ENCODE measurements around the gene KRT76. TPM values are rescaled to one million over a fixed set of nuclear protein-coding genes. Genes with fewer than 3 reads are reported as not detected.

KRT76 gene
- total RNA-seq, 1 experiment from 2014 or later: not detected

- no peak overlapping the region for H3T11ph ChIP-seq (ENCODE audit: low read length)
- no CpG with 5 or more reads among the region's 5 CpGs for WGBS (ENCODE audit: extremely low coverage, insufficient read length, low lambda C conversion rate)
- no peak overlapping the region for H2BK12ac ChIP-seq (ENCODE audit: insufficient read length, low read depth, low read length)
- no peaks in the 10 kb centered on the region for H3K23me2 ChIP-seq (ENCODE audit: insufficient read length, low read depth, low read length, poor library complexity, severe bottlenecking)
- H3K79me2 ChIP-seq (ENCODE audit: insufficient read depth, low read length): no peaks in the 10 kb centered on the region
- no peak overlapping the region for H2BK15ac ChIP-seq (ENCODE audit: low read depth, low read length)
- no peak overlapping the region for H4K5ac ChIP-seq (ENCODE audit: insufficient read length, low read depth, low read length)
- no peaks in the 10 kb centered on the region for H3K79me1 ChIP-seq (ENCODE audit: insufficient read depth, low read depth, low read length, poor library complexity, severe bottlenecking)
- H4K20me1 ChIP-seq (ENCODE audit: control insufficient read depth, insufficient read depth, insufficient read length): no peaks in the 10 kb centered on the region
- Mint-ChIP-seq H3K4me1 (peaks cover 4% of the 10 kb centered on the region in 2 experiments; a peak in 3 of 4 replicates), H3K27ac (no peak overlapping the region), H3K9me3 (no peaks in the 10 kb centered on the region), H3K36me3 (ENCODE audit: insufficient read depth in 1 of 3, low read depth in 3 of 3) (no peaks in the 10 kb centered on the region), H3K4me3 (no peak overlapping the region), H3K27me3 (ENCODE audit: low read depth) (peaks cover 66% of the 10 kb centered on the region)
- no peak overlapping the region for H2BK120ac ChIP-seq (ENCODE audit: low read depth, low read length, poor library complexity, severe bottlenecking)
- H4K91ac ChIP-seq (ENCODE audit: insufficient read length, low read depth, low read length): no peak overlapping the region
- no peak overlapping the region for H2AK5ac ChIP-seq (ENCODE audit: insufficient read length, low read length)
- H2BK5ac ChIP-seq (ENCODE audit: insufficient read length, low read length): no peak overlapping the region
- no peak for DNase-seq
- no peak overlapping the region for H3K4ac ChIP-seq (ENCODE audit: low read depth, low read length)
- no peaks in the 10 kb centered on the region for H3K4me1 ChIP-seq (ENCODE audit: insufficient read depth, low read length)
- no peak overlapping the region for H2BK20ac ChIP-seq (ENCODE audit: low read depth, low read length, poor library complexity, severe bottlenecking)
- H3K14ac ChIP-seq (ENCODE audit: insufficient read depth, low read length): no peak overlapping the region
- H3K56ac ChIP-seq (ENCODE audit: insufficient read length, low read depth, low read length): no peak overlapping the region
- no peaks in the 10 kb centered on the region for H3K27me3 ChIP-seq (ENCODE audit: insufficient read depth, low read length)
- no peak overlapping the region for H2AFZ ChIP-seq (ENCODE audit: low read length)
- no peak overlapping the region for H3K4me2 ChIP-seq (ENCODE audit: insufficient read depth, insufficient read length, low read length)
- no peak overlapping the region for H3K27ac ChIP-seq (ENCODE audit: insufficient read length, low read depth, low read length)
- no peak overlapping the region for H3K23ac ChIP-seq (ENCODE audit: insufficient read length, low read depth, low read length)
- H3K18ac ChIP-seq (ENCODE audit: insufficient read length, low read depth, low read length): no peak overlapping the region
- TF ChIP-seq, protein P1, sequence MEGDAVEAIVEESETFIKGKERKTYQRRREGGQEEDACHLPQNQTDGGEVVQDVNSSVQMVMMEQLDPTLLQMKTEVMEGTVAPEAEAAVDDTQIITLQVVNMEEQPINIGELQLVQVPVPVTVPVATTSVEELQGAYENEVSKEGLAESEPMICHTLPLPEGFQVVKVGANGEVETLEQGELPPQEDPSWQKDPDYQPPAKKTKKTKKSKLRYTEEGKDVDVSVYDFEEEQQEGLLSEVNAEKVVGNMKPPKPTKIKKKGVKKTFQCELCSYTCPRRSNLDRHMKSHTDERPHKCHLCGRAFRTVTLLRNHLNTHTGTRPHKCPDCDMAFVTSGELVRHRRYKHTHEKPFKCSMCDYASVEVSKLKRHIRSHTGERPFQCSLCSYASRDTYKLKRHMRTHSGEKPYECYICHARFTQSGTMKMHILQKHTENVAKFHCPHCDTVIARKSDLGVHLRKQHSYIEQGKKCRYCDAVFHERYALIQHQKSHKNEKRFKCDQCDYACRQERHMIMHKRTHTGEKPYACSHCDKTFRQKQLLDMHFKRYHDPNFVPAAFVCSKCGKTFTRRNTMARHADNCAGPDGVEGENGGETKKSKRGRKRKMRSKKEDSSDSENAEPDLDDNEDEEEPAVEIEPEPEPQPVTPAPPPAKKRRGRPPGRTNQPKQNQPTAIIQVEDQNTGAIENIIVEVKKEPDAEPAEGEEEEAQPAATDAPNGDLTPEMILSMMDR (conservative IDR thresholded peaks at IDR 0.05): no peak
- H3K9ac ChIP-seq (ENCODE audit: extremely low read depth, insufficient read length, low read length): no peak overlapping the region
- no peaks in the 10 kb centered on the region for H3K9me3 ChIP-seq (ENCODE audit: control insufficient read depth, low read depth, low read length)
- no peak overlapping the region for H4K8ac ChIP-seq (replicated peaks; ENCODE audit: insufficient read length, low read depth, low read length)
Observed at GRCh38 chr12:52745554-52745953, 31.6 kb downstream of the KRT76 start.

Measured in H9 (cell line).